ENCODE measurements around the gene AFF4. TPM values are rescaled to one million over a fixed set of nuclear protein-coding genes. Genes with fewer than 3 reads are reported as not detected.

AFF4 gene
- total and polyA plus RNA-seq, 9 of the 15 experiments (the other 6 are each of a cell fraction or from before 2014, with no cell fraction given) = 1.7 to 25.8 (median 17.9) TPM

DNA sequence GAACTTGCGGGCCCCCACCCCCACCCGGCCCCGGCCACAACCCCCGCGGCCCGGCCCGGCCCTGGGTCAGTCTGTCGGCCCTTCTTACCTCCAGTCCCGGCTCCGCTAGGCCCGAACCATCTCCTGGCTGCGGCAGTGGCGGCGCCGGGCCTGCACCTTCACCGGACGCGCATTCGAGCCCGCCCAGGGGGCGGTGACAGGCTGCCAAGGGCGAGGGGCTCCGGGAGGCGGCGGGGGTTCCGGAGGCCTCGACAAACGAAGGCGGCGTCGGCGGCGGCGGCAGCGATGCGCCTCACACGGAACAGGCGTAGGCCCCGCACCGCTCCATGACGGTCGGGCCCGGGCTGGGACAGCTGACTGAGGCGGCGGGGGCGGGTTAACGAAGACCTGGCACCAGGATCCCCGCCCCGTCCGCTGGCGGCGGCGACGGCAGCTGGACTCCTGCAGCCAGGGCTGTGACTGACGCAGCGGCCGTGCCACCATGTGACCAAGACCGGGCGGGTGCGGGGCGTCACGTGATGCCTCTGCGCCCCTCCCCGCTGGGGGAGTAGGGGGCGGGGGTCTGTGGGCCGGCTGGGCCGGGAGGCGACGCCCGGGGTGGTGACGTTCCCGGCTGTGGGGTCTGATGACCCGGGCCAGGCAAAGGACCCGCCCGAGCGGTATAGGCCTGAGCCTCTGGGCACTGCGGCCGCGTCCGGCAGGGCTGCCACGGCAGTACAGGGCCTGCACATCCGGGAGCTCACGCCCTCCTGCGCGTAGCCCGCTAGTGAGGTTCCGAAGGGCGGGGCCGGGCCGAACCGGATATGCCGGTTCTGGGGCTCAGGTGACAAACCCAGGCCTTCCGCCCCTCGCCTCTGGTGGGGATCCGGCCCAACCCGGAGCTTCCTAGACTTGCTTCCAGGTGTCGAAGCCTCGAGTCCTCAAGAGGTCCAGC, at the start of gene AFF4 (continued):
- TF ChIP-seq, protein P1, sequence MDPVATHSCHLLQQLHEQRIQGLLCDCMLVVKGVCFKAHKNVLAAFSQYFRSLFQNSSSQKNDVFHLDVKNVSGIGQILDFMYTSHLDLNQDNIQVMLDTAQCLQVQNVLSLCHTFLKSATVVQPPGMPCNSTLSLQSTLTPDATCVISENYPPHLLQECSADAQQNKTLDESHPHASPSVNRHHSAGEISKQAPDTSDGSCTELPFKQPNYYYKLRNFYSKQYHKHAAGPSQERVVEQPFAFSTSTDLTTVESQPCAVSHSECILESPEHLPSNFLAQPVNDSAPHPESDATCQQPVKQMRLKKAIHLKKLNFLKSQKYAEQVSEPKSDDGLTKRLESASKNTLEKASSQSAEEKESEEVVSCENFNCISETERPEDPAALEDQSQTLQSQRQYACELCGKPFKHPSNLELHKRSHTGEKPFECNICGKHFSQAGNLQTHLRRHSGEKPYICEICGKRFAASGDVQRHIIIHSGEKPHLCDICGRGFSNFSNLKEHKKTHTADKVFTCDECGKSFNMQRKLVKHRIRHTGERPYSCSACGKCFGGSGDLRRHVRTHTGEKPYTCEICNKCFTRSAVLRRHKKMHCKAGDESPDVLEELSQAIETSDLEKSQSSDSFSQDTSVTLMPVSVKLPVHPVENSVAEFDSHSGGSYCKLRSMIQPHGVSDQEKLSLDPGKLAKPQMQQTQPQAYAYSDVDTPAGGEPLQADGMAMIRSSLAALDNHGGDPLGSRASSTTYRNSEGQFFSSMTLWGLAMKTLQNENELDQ (CRISPR knock-in tag; IDR thresholded peaks at IDR 0.05; ENCODE audit: borderline replicate concordance) = no peak
- TF ChIP-seq ELF2 (CRISPR knock-in tag; IDR thresholded peaks at IDR 0.05) (no peak), FOS (IDR thresholded peaks at IDR 0.05; ENCODE audit: extremely low read depth, insufficient read length) (peak; percentile 77), HDAC1 (IDR thresholded peaks at IDR 0.05) (peak in 1 of 2 experiments; percentile 92; a peak in 2 of 4 replicates), CHD1 (IDR thresholded peaks at IDR 0.05; ENCODE audit: low read length) (no peak), HDAC2 (IDR thresholded peaks at IDR 0.05) (no peak), ZNF133 (CRISPR knock-in tag; IDR thresholded peaks at IDR 0.05) (no peak), CBX3 (IDR thresholded peaks at IDR 0.05; ENCODE audit: borderline replicate concordance in 1 of 2, low read length in 2 of 2) (peak in 1 of 2 experiments; percentile 86; a peak in 1 of 3 replicates), HNRNPL (IDR thresholded peaks at IDR 0.05; ENCODE audit: low read depth, low read length) (peak; percentile 89), ZNF57 (CRISPR knock-in tag; IDR thresholded peaks at IDR 0.05) (no peak), ZNF224 (CRISPR knock-in tag; IDR thresholded peaks at IDR 0.05) (0 out of 2 replicates have a peak, but pooled peaks have one; percentile 37), ZFP1 (CRISPR knock-in tag; IDR thresholded peaks at IDR 0.05) (no peak)
- TF ChIP-seq, protein P2, sequence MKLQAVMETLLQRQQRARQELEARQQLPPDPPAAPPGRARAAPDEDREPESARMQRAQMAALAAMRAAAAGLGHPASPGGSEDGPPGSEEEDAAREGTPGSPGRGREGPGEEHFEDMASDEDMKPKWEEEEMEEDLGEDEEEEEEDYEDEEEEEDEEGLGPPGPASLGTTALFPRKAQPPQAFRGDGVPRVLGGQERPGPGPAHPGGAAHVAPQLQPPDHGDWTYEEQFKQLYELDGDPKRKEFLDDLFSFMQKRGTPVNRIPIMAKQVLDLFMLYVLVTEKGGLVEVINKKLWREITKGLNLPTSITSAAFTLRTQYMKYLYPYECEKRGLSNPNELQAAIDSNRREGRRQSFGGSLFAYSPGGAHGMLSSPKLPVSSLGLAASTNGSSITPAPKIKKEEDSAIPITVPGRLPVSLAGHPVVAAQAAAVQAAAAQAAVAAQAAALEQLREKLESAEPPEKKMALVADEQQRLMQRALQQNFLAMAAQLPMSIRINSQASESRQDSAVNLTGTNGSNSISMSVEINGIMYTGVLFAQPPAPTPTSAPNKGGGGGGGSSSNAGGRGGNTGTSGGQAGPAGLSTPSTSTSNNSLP (IDR thresholded peaks at IDR 0.05; ENCODE audit: borderline replicate concordance, low read depth, low read length) = no peak
- TF ChIP-seq, protein P3, sequence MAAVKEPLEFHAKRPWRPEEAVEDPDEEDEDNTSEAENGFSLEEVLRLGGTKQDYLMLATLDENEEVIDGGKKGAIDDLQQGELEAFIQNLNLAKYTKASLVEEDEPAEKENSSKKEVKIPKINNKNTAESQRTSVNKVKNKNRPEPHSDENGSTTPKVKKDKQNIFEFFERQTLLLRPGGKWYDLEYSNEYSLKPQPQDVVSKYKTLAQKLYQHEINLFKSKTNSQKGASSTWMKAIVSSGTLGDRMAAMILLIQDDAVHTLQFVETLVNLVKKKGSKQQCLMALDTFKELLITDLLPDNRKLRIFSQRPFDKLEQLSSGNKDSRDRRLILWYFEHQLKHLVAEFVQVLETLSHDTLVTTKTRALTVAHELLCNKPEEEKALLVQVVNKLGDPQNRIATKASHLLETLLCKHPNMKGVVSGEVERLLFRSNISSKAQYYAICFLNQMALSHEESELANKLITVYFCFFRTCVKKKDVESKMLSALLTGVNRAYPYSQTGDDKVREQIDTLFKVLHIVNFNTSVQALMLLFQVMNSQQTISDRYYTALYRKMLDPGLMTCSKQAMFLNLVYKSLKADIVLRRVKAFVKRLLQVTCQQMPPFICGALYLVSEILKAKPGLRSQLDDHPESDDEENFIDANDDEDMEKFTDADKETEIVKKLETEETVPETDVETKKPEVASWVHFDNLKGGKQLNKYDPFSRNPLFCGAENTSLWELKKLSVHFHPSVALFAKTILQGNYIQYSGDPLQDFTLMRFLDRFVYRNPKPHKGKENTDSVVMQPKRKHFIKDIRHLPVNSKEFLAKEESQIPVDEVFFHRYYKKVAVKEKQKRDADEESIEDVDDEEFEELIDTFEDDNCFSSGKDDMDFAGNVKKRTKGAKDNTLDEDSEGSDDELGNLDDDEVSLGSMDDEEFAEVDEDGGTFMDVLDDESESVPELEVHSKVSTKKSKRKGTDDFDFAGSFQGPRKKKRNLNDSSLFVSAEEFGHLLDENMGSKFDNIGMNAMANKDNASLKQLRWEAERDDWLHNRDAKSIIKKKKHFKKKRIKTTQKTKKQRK (IDR thresholded peaks at IDR 0.05; ENCODE audit: borderline replicate concordance, low read depth, low read length) = no peak

Measured in K562 (cell line).